HCT116 (cell line): ENCODE measurements around the gene TMEM115.

Experiments
- EGR1 ChIP-seq: IDR thresholded peaks from 2 replicates; pipeline ENCODE4 v1.6.1; 2012; ENCODE audit warnings: low read depth
- EZH2 ChIP-seq: fragments of 200-600 bp; sonication (generic); IDR thresholded peaks from 2 replicates; pipeline ENCODE4 v1.6.1; 2017; ENCODE audit warnings: antibody characterized with exemption, mixed run types
- EZH2phosphoT487 ChIP-seq: fragments of 200-600 bp; IDR thresholded peaks from 2 replicates; pipeline ENCODE4 v1.6.1; 2018; ENCODE audit warnings: antibody characterized with exemption, borderline replicate concordance
- JUND ChIP-seq: IDR thresholded peaks from 2 replicates; pipeline ENCODE4 v1.6.1; 2012
- POLR2A ChIP-seq: IDR thresholded peaks from 2 replicates; pipeline ENCODE4 v1.7.0; 2011; ENCODE audit warnings: borderline replicate concordance; ENCODE audit not compliant: insufficient read depth, insufficient read length; ENCODE audit errors: extremely low read depth
- POLR2AphosphoS5 ChIP-seq: IDR thresholded peaks from 2 replicates; pipeline ENCODE4 v1.6.1; 2011; ENCODE audit warnings: mild to moderate bottlenecking, low read depth, low read length, moderate library complexity
- SIN3A ChIP-seq: IDR thresholded peaks from 2 replicates; pipeline ENCODE4 v1.6.1; 2012; ENCODE audit warnings: low read depth
- YY1 ChIP-seq: IDR thresholded peaks from 2 replicates; pipeline ENCODE4 v1.6.1; 2011; ENCODE audit warnings: low read length, low read depth, moderate library complexity, mild to moderate bottlenecking; ENCODE audit not compliant: insufficient replicate concordance; ENCODE audit errors: extremely low read depth
- ZFX ChIP-seq: fragments of 450-650 bp; IDR thresholded peaks from 2 replicates; pipeline ENCODE4 v1.6.1; 2017
- ZNF274 ChIP-seq: fragments of 200-500 bp; sonication (Bioruptor generic); IDR thresholded peaks from 2 replicates; pipeline ENCODE4 v1.6.1; 2014; ENCODE audit warnings: mild to moderate bottlenecking, low read depth, low read length, inconsistent platforms
- TF ChIP-seq, protein P1 (sequence below), 3 experiments: fragments of 200-600 bp in 1 of 3; sonication (generic) in 1 of 3; IDR thresholded peaks in 2 of 3; conservative IDR thresholded peaks in 1 of 3; 2 replicates each; pipeline ENCODE4 v1.5.1; 2012 to 2017; ENCODE audit warnings: low read depth in 2 of 3, low read length in 2 of 3, antibody characterized with exemption in 1 of 3, borderline replicate concordance in 1 of 3, control low read depth in 1 of 3, mild to moderate bottlenecking in 1 of 3, mixed read lengths in 1 of 3, mixed run types in 1 of 3, moderate library complexity in 1 of 3; ENCODE audit not compliant: insufficient read depth in 1 of 3
- TF ChIP-seq, protein P2 (sequence below): IDR thresholded peaks from 2 replicates; pipeline ENCODE4 v1.6.1; 2012
- TF ChIP-seq, protein P3 (sequence below): IDR thresholded peaks from 2 replicates; pipeline ENCODE4 v1.6.1; 2012; ENCODE audit warnings: low read depth
- TF ChIP-seq, protein P4 (sequence below): IDR thresholded peaks from 2 replicates; pipeline ENCODE4 v1.6.1; 2012

DNA sequence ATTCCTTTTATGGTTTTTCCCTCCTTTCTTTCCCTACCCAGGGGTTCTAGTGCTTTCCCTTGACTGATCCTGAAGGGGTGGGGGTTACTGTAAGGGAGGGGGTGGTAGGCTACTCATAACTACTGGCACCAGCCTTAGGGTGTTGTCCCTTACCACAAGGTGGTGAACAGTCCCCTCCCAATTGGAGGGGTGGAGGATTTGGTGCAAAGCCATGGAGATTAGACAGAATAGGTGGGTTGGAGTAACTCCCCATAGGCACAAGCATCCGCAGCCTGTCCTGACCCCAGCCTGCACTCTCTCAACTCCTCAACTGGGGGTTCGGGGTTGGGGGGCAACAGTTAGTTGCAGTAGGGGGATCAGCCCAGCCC lies 34.2 kb downstream of the TMEM115 start:
- TF ChIP-seq, protein P1, sequence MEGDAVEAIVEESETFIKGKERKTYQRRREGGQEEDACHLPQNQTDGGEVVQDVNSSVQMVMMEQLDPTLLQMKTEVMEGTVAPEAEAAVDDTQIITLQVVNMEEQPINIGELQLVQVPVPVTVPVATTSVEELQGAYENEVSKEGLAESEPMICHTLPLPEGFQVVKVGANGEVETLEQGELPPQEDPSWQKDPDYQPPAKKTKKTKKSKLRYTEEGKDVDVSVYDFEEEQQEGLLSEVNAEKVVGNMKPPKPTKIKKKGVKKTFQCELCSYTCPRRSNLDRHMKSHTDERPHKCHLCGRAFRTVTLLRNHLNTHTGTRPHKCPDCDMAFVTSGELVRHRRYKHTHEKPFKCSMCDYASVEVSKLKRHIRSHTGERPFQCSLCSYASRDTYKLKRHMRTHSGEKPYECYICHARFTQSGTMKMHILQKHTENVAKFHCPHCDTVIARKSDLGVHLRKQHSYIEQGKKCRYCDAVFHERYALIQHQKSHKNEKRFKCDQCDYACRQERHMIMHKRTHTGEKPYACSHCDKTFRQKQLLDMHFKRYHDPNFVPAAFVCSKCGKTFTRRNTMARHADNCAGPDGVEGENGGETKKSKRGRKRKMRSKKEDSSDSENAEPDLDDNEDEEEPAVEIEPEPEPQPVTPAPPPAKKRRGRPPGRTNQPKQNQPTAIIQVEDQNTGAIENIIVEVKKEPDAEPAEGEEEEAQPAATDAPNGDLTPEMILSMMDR (IDR thresholded peaks at IDR 0.05 in 2 of 3, conservative IDR thresholded peaks at IDR 0.05 in 1 of 3; ENCODE audit: borderline replicate concordance in 1 of 3, insufficient read depth in 1 of 3, low read depth in 2 of 3, low read length in 2 of 3): no peak
- TF ChIP-seq EZH2 (no peak), EZH2phosphoT487 (no peak), EGR1 (no peak), ZFX (no peak), ZNF274 (no peak), POLR2AphosphoS5 (no peak), SIN3A (no peak), JUND (no peak), YY1 (no peak), POLR2A (no peak)
- TF ChIP-seq, protein P2, sequence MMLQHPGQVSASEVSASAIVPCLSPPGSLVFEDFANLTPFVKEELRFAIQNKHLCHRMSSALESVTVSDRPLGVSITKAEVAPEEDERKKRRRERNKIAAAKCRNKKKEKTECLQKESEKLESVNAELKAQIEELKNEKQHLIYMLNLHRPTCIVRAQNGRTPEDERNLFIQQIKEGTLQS: no peak
- TF ChIP-seq, protein P3, sequence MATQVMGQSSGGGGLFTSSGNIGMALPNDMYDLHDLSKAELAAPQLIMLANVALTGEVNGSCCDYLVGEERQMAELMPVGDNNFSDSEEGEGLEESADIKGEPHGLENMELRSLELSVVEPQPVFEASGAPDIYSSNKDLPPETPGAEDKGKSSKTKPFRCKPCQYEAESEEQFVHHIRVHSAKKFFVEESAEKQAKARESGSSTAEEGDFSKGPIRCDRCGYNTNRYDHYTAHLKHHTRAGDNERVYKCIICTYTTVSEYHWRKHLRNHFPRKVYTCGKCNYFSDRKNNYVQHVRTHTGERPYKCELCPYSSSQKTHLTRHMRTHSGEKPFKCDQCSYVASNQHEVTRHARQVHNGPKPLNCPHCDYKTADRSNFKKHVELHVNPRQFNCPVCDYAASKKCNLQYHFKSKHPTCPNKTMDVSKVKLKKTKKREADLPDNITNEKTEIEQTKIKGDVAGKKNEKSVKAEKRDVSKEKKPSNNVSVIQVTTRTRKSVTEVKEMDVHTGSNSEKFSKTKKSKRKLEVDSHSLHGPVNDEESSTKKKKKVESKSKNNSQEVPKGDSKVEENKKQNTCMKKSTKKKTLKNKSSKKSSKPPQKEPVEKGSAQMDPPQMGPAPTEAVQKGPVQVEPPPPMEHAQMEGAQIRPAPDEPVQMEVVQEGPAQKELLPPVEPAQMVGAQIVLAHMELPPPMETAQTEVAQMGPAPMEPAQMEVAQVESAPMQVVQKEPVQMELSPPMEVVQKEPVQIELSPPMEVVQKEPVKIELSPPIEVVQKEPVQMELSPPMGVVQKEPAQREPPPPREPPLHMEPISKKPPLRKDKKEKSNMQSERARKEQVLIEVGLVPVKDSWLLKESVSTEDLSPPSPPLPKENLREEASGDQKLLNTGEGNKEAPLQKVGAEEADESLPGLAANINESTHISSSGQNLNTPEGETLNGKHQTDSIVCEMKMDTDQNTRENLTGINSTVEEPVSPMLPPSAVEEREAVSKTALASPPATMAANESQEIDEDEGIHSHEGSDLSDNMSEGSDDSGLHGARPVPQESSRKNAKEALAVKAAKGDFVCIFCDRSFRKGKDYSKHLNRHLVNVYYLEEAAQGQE: no peak
- TF ChIP-seq, protein P4, sequence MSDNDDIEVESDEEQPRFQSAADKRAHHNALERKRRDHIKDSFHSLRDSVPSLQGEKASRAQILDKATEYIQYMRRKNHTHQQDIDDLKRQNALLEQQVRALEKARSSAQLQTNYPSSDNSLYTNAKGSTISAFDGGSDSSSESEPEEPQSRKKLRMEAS: no peak
